ENCODE results near the gene NHLRC4.

NHLRC4 gene, protein sequence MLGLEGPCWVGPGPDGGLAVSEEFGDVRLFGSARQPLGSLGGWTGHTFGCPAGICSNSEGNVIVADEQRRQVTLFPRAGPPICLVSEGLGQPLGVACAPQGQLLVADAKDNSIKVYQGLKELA

DNA sequence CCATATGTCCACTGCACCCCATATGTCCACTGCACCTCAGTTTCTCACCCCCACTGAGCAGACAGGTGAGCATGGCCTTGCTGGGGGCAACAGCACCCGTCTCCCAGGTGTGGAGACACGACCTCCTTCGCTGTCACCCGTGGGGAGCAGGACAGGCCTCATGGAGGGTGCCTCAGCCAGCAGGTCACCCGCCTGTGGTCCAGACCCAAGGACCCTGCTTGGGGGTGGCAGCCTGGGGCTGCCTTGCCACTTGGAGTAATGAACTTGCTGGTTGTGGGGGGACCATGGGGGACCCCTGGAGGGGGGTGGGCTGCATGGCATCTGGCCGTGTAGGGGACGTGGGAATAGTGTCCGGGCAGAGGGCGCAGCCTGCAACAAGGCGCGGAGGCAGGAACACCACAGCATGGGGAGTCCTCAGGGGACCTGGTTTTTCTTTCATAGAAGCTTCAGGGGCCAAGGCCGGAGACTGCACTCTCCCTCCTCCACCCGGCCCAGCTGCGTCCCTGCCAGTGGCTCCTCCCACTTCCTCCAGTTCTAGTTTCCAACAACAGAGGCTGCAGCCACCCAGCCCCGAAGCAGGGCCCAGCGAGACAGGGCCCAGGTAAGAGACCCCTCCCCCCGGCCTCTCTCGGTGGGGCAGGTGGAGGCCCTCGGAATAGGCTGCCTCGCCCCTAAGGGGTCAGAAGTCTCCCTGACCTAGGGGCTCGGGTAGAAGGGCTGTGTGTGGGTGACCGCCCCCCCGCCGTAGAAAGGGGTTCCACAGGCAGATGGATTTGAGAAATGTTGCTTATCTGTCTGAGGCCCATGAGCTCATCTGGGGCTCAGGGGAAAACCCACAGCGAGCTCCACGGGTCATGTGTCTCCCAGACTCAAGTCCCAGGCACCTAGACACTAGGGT lies at the start of gene NHLRC4:
TSS of gene NHLRC4 (plus strand) at position 531 of the 898 bp plus-strand sequence. CDS start 1,043 bp downstream, outside the sequence.
- no peak for DNase-seq (ENCODE audit: low read depth)

DNA sequence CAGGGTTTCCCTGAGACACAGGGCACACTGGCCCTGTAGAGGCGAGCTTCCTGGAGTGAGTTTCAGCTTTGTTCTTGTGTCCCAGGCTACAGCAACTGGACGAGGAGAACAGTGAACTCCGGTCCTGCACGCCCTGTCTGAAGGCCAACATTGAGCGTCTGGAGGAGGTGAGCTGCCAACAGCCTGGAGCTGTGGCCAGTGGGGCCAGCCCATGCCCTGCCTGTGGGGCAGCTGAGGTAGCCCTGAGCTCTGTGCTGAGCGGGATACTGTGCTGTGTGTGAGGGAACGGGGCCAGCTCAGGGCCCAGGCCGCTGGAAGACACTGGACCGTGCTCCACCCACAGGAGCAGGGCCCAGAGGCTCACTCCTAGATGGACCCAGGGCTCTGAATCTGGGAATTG lies 47.9 kb upstream of the NHLRC4 start:
- no peak for DNase-seq (ENCODE audit: low read depth)
- no peak overlapping the region for H3K4me3 ChIP-seq (ENCODE audit: low read depth, low read length)

More for the DNA sequence above, at the start of gene NHLRC4:
- peak within 1 kb of the TSS; percentile 24 for H3K4me3 ChIP-seq (ENCODE audit: low read depth, low read length)

DNA sequence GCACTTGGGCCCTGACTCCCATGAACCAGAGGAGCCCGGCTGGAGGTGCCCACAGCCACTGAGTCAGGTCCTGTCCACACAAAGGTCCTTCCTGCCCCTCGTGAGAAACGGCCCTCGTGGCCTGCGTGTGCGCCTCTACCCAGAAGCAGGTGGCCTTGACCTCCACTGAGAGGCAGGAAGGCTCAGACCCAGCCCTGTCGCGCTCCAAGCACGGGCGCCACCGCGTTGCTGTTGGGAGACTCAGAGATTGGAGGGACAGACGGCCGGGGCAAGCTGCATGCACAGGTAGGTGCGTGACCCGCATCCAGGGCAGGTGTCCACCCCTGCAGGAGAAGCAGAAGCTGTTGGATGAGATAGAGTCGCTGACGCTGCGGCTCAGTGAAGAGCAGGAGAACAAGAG lies 47.4 kb upstream of the NHLRC4 start:
- DNase-seq (ENCODE audit: low read depth) = no peak
- no peak overlapping the region for H3K4me3 ChIP-seq (ENCODE audit: low read depth, low read length)

DNA sequence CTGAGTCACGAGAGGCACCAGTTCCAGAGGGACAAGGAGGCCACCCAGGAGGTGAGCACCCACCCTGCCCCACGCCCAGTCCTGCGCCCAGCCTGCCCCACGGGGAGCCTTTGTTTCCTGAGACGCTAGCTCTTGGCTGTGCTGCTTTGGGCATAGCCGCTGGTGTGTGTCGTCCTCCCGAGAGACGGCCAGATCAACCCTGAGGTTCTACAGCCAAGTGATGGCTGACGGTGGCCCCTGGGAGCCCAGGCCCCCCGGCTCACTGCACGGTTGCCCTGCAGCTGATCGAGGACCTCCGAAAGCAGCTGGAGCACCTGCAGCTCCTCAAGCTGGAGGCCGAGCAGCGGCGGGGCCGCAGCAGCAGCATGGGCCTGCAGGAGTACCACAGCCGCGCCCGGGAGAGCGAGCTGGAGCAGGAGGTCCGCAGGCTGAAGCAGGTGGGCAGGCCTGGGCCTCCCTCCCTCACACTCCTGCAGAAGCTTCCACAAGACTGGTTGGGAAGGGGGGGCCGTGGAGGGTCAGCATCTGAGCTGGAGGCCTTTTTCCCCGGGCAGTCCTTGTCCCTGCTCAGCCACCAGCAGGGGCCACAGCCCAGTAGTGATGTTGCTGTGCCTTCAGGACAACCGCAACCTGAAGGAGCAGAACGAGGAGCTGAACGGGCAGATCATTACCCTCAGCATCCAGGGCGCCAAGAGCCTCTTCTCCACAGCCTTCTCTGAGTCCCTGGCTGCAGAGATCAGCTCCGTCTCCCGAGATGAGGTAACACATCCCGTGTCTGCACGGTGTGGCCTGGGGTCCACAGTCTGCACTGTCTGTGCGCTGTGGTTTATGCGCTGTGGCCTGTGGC lies 46.7 kb upstream of the NHLRC4 start:
- H3K4me3 ChIP-seq (ENCODE audit: low read depth, low read length) = no peak overlapping the region
- no peak for DNase-seq (ENCODE audit: low read depth)

DNA sequence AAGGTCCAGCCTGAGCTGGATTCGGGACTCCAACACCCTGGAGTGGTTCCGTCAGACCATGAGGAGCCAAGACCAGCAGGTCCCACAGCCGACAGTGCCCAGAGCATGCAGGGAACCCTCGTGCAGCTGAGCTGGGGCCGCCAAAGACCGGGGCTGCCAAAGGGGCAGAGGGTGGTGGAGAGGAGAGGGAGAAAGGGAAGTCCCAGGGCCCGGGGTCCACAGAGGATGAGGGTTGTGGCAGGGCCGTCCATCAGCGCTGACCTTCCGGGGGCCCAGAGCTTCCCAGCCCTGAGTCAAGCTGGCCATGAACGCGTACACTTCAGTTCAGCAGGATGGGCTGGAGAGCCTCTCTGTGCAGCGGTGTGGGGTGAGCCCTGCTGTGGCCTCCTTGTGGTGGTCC lies 46.0 kb upstream of the NHLRC4 start:
- DNase-seq (ENCODE audit: low read depth) = no peak
- H3K4me3 ChIP-seq (ENCODE audit: low read depth, low read length) = no peak overlapping the region

DNA sequence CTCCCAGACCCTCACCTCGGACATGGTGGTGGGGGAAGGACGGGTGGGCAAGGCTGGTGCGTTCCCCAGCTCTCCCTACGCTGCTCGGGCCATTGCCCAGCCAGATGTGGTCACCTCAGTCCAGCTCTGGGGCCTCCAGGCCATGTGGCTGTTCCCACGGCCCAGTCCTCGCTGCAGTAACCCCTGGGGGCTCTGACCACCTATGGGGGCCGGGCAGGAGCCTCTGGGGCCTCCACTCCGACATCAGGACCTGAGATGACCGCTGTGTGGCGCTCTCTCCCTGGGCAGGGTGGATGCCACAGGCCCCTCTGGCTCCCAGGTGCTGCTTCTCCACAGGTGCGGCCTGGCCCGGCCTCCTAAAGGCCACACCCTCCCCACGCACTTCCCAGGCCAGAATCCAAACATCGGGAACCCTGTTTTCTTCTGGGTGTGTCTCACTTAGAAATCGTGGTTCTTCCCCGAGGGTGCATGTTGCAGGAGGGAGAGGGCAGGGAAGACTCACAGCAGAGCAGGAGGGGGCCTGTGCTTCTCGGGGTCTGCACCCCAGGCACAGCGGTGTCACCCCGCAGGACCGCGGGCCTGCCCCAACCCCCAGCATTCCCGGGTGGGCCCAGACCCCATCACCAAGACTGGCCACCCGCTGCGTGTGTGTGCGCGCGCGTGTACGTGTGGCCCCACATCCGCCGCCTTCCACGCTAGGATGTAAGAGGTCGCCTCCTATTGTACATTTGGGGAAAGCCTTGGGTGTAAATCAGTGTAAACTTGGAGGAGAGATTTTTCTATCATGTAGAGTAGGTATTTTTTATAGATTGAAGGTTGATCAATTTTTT lies 45.2 kb upstream of the NHLRC4 start:
- no peak for DNase-seq (ENCODE audit: low read depth)
- no peak overlapping the region for H3K4me3 ChIP-seq (ENCODE audit: low read depth, low read length)

DNA sequence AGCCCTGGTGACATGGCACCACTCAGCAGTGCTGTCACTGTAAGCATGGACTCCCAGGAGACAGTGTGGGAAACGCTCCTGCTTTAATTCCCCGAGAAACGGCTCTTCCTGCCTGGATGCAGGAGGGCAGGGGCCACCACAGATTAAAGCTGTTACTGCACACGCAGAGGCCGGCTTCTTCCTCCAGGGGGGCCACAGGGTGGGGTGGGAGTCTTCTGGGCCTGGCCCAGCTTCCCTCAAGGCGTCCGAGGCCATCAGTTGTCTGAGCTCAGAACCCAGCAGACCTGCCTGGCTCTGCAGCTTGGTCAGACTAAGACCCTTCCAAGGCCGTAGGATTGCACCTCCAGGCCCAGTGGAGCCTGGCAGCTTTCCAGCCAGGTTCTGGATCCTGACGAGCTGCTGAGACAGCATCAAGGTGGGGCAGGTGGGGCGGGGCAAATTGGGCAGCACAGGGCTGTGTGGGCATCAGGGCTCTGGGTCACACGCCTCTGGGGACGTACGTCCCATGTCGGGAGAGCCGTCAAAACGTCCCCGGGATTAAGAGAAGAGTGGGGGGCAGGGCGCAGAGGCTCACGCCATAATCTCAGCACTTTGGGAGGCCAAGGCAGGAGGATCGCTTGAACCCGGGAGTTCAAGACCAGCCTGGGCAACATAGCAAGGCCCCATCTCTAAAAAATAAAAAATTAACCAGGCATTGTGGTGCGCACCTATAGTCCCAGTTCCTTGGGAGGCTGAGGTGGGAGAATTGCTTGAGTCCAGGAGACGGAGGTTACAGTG lies 44.3 kb upstream of the NHLRC4 start:
- DNase-seq (ENCODE audit: low read depth) = no peak
- H3K4me3 ChIP-seq (ENCODE audit: low read depth, low read length) = no peak overlapping the region

DNA sequence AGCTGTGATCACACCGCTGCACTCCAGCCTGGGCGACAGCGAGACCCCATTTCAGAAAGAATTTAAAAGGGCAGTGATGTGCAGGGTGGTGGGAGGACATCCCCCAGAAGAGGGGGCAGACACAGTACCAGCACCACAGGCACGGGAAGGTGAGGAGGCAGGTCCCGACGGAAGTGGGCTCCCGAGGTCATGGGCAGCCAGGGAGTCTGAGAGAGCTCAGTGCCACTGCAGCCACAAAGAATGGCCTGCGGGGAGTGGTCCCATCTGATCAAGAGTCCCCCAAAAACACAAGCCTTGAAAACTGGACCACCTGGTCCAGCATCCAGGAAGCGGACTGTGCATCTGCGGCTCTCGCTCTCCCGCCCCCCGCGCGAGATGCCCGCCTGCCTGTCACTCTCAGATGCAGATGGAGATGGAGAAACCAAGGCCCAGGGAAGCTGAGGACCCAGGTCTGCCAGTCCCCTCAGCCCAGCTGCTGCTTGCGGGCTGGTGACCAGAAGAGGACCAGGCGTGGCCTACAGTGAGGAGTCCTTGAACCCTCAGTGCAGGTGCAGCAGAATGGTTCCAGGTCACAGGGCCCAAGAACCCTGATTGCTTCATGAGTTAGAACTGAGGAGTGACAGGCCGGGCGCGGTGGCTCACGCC lies 43.6 kb upstream of the NHLRC4 start:
- DNase-seq (ENCODE audit: low read depth) = no peak
- H3K4me3 ChIP-seq (ENCODE audit: low read depth, low read length) = no peak overlapping the region

DNA sequence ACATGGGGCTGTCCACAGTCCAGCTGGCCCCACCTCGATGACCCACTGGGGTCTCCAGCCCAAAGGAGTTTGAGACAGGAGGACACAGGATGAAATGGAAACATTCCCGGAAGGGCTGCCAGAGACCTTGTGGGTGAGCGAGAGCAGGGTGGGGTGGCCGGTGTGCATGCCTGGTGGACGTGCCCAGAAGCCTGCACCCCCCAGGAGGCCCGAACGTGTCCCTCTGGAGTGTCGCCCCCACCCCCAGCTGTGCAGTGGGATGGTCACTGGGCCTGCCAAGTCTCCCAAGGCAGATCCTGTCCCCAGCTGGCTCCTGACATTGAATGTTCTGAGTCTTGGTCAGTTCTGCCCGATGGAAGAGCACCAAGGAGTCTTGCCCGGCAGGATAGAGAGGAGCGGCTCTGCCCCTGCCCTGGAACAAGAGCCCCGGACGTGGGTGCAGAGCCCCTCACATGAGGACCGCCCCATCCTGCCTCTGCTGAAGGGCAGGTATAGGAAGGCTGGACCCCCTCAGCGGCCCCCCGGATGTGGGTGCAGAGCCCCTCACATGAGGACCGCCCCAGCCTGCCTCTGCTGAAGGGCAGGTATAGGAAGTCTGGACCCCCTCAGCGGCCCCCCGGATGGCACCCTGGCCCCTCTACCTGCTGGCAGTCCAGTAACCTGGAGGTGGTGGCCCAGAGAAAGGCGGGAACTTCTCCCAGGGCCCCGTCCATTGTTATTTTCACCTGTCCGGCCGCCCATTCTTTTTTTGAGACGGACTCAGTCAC lies 42.3 kb upstream of the NHLRC4 start:
- DNase-seq (ENCODE audit: low read depth) = no peak
- H3K4me3 ChIP-seq (ENCODE audit: low read depth, low read length) = no peak overlapping the region

DNA sequence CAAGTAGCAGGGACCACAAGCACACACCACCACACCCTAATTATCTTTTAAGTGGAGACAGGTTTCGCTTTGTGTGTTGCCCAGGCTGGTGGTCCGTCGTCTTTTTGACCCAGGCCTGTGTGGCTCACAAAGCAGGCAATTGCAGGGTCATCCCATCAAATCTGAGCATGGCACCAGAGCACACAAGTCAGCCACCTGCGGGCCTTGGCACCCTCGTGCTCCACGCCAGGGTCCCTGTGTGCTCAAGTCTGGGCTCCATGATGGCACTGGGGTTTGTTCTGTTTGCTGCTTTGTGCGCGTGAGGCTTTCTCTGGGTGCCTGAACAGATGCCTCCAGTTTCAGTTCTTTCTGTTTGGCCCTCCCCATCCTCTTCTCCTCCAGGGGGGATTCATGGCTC lies 41.7 kb upstream of the NHLRC4 start:
- no peak for DNase-seq (ENCODE audit: low read depth)
- no peak overlapping the region for H3K4me3 ChIP-seq (ENCODE audit: low read depth, low read length)

DNA sequence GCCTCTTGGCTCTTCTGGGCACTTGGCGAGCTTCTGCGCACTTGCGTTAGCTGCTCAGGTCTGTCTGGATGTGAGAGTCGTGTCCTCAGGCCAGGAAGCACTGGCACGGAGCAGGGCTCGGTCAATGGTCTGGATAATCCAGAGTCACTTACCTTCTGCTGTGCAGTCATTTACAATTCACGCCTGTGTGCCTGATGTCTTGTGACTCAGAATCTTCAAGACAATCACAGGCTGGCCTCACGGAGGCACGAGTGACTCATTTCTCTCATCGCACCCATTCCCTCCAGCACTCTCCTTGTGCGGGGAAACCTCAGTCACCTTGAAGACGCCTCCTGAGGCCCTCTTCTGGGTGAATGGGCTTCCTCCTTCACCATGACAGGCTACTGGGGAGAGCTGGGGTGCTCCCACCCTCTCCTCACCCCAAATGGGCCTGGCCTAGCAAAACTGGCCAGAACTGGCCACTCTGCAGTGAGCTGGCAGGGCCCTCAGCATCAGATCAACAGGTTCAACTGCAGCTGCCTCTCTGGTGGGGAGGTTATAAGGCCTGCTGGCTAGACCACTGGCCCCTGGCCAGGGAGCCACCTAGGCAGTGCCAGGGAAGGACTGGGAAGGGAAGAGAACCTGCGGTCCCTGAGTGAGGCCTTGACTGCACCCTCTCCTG lies 41.2 kb upstream of the NHLRC4 start:
- DNase-seq (ENCODE audit: low read depth) = peak; percentile 49
- H3K4me3 ChIP-seq (ENCODE audit: low read depth, low read length) = peak overlapping the region; percentile 89

DNA sequence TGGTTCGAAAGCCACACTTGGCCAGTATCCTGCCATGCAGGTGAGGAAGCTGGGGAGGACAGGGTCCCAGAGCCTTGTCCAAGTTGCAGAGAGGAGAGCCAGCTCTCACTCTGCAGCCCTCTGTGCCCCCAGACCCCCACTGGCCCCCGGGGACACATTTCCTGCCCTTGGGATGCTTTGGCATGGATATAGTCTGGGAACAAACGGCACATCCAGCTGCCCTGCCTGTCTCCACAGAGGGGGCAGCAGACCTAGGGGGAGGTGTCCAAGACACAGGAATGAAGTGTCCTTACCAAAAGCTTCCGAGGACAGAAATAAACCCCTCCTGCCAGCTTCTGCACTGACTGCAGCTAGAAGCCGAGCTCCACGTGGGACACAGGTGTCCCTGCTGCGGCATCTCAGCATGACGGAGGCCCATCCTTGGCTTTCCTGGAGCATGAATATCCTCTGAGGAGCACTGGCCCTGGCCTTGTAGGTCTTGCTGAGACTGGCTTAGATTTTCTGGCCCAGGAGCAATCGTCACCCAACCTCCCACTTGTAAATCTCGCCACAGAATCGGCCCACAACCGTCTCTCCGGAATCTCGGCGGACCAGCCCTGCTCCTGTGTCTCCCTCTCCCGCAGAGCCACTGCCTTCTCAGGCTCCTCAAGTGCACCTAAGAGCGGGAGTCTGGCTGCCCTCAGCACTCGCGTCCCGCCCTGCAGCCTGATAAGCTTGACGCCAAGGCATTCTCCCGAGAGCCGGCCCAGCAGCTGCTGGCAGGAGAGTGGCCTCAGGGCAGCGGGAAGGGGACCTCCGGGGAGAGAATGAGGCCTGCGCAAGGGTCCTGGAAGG lies 40.4 kb upstream of the NHLRC4 start:
- H3K4me3 ChIP-seq (ENCODE audit: low read depth, low read length) = peak overlapping the region; percentile 89
- no peak for DNase-seq (ENCODE audit: low read depth)

DNA sequence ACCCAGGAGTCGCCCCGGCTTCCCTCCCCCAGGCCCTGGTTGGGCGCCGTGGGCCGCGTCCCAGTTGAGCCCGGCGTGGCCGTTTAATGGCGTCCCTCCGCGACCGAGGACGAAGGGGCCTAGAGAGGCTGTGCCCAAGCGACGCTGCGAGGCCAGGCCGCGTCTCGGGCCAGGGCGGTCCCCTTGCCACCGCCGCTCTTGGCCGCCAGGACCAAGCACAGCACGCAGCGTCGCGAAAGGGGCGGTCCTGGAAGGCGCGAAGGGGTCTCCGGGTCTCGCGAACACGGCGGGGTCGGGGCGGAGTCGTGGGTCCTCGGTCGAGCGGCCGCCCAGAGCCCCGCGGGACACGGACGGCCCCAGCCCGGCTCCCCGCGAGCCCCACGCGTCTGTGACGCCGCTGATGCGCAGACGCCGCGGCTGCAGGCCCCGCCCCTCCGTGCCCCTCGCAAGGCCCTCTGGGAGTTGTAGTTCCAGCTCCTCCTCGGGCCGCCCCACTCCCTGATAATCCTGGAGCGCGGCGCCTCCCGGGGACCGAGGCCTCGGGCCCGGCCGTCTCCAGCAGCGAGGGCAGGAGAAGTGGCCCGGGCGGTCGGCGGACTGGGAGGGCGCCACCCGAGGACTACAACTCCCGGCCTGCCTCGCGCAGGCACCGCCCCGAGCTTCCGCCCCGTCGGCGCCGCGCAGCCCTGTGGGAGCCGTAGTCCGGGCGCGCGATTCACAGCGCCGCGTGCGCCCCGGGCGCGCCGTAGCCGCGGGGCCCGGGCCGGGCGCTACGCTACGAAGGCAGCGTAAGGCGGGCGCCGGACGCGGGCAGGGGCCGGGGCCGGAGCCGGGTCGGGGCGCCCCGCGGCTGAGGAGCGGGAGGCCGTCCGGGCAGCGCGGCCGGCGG lies 39.5 kb upstream of the NHLRC4 start, which contains the start of gene CAPN15:
TSS of gene CAPN15 (plus strand) at position 698 of the 889 bp plus-strand sequence. CDS start 19,127 bp downstream, outside the sequence.
- DNase-seq (ENCODE audit: low read depth) = peak; percentile 53
- H3K4me3 ChIP-seq (ENCODE audit: low read depth, low read length) = peak within 1 kb of the TSS; percentile 89

DNA sequence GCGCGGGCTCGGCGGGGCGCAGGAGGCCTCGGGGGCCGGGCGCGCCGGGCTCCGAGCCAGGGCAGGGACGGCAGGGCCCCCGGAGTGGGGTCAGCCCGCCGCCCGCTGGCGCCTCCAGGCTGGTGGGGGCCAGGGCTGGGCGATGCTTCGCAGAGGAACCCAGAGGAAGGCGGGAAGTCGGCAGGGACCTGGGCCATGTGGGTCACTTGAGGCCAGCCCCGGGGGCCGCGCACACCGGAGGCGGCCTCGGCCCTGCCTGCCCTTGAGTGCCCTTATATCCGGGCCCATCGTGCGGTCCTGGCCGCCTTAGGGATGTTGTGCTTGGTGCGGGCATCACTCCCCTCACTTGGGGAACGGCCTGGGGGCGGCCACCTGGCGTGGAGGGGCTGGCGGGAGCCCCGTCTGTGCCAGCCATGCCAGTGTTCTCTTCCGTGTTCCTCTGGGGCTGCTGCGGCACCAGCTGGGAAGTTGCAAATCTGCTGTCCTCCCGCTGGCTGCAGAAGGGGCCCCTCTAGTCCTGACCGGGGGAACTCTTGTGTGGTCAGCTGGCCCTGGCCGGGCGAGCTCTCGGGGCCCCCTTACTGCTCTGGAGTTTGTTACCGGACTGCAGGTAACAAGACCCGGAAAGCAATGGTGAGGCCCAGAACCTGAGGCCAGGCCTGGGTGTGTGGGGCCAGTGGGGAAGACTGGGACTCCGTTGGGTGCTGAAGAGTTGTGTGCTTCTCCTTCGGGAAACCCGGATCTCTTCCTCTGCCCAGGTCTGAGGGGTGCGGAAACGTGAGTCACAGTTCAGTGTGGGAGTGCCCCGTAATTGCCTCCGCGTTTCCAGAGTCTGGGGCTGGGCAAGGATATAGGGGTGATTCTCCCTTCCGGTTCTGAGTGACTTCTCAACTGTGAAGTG lies 38.4 kb upstream of the NHLRC4 start:
- H3K4me3 ChIP-seq (ENCODE audit: low read depth, low read length) = peak overlapping the region; percentile 89
- no peak for DNase-seq (ENCODE audit: low read depth)

All from skeletal muscle cell (primary cell).